Fibroblast of skin of left quadriceps (primary cell): ENCODE results near the gene KMT2D.
"Not testable (repeated sequence)": the region's sequence is repeated elsewhere in the genome, so short reads cannot be mapped to it uniquely, and the experiment has no call there.

Source experiments
- DNase-seq, 2 experiments: peaks; one replicate each; pipeline ENCODE4 v3.0.0-alpha.2; 2013; ENCODE audit warnings: low read depth in 2 of 2

The KMT2D gene

DNA sequence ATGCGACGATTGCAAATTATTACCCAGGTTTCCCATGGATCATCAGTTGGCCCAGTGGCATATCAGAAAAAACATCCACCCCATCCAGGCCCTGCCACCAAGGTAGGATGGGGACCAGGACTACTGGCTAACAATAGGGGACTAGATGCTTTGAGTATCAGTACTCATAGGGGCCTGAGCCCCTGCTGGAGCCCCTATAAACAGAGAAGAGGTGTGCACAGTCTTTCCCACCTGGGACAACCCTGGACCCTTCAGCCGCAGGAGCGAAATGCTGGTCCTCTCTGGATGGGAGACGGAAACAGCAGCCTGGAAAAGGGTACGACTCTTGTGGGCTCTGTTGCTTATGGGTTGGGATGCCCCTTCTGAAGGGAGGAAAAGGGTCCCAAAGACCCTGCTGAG lies 28.3 kb upstream of the KMT2D start:
- no peak for DNase-seq

DNA sequence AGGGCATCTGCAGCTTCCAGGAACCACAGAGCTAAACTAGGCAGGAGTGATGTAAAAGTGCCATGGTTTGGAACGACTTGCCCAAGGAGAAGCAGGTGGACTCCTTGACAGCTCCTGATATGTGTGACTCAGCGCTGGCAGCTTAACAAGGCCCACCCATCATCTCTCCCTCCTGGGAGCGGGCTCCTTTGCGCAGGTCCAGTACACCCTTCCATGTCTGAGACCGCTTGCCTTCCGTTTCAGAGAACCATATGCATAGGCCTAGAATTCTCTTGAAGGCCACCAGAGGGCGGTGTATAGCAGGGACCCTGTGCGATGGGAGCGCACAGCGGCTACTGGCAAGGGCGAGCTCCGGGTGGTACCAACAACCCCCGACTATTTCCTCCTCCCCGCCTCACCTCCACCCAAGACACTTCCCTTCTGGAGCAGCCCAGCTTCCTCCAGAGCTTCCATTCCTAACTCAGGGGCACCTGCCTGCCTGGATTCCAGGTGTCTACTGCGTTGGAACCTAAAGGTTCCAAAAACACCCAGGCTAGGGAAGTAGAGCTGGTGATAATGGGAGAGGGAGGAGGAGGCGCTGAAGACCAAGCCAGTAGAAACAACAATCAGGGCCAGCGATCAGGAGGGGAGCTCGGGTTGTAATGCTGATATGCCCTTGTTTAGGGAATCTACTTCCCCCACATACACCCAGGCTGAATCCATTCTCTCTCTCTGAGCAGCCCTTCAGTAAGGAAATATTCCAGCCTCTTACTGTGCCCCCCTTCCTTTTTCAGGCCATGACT lies 27.7 kb upstream of the KMT2D start:
- peak; percentile 67 to 68 for DNase-seq

DNA sequence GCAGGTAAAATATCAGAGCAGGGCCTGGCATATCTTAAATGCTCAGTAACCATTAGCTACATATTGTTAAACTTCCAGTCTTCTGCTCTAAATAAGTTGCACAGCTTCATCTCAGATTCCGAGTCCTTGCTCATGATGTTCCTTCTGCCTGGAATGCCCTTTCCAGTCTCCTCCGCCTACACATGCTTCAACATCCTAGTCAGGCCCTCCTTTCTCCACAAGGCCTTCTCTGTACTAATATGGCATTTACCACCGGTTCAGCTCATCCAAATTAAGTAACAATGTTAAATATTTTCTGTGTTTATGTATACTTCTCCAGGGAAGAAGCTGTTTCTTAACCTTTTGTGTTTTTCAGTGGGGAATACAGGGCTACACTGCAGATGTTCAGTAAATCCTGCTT lies 25.5 kb upstream of the KMT2D start:
- no peak for DNase-seq

DNA sequence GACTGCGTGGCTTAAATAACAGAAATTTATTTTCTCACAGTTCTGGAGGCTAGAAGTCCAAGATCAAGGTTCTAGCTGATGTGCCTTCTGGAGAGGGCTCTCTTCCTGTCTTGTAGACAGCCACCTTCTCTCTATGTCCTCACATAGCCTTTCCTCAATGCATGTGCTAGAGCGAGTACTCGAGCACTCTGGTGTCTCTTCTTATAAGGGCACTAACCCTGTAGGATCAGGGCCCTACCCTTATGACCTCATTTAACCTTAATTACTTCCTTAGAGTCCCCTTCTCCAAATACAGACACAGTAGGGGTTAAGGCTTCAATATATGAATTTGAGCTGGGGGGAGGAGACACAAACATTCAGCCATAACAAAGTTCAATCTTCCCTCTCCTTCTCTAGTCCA lies 23.8 kb upstream of the KMT2D start:
- DNase-seq, result no peak

DNA sequence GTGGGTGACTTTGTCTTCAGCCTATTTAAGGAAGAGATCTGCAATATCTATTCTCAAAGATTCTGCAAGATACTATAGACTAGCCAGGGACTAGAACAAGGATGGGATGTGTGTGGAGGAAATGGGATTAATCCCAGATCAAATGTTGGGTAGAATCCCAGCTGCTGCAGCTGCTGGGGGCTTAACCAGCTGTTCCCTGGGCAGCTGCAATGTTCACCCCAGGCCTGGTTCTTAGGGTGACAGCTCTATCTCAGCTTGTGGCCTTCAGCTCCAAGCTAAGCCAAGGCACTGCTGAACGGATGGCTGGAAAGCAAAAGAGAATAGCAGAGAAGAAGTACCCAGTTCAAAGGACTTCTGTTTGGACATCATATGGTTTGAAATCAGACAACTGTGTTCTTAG lies 19.2 kb upstream of the KMT2D start:
- no peak for DNase-seq

DNA sequence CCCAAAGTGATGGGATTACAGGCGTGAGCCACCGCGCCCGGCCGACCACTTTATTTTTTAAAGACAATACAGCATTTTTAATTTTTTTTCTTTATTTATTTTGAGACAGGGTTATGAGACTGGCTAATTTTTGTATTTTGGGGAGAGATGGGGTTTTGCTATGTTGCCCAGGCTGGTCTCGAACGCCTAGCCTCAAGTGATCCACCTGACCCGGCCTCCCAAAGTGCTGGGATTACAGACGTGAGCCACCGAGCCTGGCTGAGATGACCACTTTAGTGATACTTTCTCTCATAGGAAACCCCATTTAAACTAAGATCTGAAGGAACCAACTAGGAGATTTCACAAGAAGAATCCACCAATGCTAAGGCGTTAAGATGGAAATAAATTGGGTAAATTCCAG lies 10.4 kb upstream of the KMT2D start:
- DNase-seq, result no peak

DNA sequence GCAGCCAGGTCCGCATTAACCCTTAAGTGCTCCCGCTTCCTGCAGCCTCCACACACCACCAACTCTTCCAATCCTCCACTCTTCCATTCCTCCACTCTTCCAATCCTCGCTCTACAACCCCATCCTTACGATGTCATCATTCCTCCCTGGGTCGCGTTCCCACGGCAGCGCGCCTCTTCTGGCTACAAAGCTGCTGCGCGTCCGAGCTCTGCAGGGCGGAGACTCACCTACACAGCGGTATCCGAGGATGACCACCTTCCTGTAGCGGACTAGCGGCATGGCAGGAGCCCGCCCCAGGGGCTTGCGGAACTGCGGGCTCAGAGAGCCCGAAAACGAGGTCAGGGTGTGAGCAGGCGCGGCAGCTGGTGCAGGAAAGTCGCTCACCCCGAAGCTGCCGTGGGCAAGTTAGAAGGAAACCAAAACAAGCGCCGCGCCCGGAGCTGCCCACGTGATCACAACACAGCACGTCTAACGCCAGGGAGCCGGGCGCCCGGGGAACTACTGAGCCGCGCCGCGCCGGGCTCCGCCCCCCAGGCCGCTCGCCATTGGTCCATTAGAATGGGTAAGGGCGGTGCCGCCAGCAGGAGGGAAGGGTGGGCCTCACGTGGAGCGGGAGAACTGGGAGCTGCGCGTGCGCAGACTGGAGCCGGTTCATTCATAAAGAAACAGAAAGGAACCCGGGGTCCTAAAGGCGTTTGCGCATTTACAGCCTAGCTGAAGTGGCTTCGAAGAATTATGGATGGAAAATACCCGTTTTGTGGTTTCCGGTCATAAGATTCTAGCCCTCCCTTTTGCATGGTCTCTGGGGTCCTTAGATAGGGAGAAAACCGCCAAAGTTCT lies 9.1 kb upstream of the KMT2D start, which contains the start of gene RHEBL1:
TSS of gene RHEBL1 (minus strand) at position 473 of the 840 bp plus-strand sequence. CDS start at position 279, 194 bp downstream.
- DNase-seq, result peak; percentile 91 to 92

DNA sequence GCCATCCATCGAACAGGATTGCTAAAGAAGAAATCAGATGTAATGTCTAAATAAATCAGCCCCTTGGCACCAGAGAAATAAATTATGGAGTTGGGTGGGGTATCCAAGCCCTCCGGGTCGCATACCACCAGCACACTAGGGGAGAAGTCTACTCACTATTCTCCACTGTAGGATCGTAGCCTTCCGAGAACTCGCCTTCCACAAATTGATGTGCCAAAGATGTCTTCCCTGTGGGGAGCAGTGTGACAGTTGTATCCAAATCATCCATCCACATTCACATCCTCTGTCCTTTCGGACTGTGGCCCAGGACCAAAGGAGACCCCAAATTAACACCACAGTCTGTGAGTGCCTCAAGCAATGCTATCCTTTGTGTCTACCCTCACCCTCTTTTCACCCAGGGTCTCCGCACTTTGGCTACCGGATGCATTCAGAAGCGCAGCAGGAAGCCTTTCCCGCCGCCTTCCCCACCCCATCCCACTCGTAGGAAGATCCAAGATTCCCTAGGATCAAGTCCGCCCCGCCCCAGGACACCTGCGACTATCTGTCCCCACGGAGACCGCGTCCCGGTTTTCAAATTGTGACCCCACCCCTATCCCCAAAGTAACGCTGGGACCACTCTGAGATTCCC lies 8.4 kb upstream of the KMT2D start:
- DNase-seq, result no peak

DNA sequence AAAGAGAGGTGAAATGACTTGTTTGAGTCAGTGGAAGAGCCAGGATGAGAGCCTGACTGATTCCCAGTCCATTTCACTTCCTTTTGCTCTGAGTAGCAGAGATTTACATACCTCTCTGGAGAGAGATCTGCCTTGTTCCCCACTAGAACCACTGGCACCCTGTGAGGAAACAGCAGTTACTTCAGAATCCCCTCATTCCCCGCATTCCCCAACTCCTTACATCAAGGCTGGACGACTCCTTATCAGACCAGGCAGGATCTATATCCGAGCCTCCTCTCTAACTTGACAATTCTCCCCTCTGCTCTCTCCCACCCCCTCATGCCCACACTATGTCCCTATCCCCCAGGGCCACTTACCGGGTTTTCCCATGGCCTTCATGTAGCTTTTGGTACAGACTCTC lies 5.5 kb upstream of the KMT2D start:
- no peak for DNase-seq

DNA sequence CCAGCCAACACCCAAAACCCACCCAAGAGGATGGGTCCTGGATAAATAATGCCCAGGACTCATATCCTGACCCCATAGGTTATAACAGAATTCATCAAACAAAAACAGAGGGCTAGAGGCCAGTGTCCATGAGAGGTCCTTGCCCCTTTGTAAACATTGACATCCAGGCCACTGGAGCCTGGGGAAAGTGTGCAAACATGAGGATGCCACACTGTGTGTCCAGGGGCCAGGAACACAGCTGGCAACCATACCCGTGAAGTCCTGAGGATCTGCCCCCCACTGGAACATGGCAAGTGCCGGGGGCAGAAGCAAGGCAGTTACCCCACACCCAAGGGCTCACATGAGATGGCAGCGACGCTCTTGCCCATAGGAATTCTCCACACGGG lies 4.2 kb upstream of the KMT2D start:
- DNase-seq, result no peak

DNA sequence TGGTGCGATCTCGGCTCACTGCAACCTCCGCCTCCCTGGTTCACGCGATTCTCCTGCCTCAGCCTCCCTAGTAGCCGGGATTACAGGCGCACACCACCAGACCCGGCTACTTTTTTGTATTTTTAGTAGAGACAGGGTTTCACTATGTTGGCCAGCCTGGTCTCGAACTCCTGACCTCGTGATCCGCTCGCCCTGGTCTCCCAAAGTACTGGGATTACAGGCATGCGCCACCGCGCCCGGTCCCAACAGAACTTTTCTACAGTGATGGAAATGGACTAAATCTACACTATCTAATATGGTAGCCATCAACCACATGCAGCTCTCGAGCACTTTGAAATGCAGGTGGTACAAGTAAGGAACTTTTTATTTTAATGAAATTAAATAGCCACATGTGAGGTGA lies 1.3 kb upstream of the KMT2D start:
- not testable (repeated sequence) for DNase-seq

DNA sequence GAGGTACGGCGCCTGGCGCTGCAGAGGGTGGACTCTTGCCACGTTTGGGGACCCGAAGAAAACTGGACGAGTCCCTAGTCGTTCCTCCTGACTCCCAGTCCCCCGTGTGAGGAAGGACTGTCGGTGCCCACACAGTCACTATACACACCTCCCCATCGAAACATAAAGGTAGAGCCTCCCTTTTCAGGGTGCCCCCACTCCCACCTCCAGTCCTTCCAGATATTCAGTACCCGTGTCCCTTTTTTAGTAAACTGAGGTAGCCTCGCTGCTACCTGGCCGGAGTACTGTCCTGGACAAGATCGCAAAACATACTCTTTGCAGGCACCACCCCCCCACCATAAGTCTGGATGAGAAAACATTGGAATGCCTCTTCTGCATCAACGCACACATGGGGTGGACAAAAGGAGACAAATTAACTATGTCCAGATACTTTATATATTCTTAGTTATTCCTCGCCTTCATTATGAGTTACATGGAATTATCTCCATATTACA lies 610 bp upstream of the KMT2D start:
- no peak for DNase-seq

DNA sequence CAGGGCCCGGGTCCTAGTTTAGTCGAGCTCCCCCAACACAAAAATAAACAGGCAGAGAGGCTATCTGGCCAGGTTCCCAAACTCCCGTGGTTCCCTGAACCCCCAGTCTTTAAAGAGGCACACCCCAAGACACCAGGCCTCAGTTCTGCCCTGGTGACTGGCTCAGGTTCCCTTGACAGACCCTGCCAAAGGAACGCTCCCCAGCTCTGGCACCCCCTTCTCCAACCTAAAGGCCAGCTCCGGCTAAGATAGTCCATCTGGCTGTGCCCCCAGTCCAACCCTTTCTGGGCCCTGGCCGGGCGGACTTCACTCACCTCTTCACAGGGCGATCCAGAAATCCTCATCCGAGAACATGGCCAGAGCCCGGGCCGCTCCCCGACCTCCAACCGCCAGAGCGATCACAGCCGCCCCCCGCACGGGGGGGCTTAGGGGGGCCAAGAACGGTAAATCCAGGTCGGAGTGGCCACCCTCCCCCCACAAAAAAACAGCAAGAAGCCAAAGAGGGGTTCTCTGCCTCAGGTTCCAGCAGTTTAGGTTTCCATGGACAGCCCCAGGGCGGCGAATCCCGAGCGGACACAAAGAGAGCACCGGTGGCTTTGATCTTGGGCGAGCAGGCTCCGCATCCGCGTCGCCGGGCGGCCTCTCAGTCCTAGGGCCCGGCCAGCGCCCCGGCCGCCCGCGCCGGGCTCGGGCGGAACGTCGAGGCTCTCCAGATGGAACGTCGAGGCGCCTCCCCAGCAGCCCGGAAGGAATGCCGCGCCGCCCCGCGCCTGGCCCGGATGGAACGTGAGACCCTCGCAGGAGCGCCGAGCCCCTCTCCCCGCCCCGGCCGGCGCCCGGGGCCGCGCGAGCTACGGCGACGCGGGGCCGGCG lies 1.1 kb downstream of the KMT2D start:
- DNase-seq, result no peak

DNA sequence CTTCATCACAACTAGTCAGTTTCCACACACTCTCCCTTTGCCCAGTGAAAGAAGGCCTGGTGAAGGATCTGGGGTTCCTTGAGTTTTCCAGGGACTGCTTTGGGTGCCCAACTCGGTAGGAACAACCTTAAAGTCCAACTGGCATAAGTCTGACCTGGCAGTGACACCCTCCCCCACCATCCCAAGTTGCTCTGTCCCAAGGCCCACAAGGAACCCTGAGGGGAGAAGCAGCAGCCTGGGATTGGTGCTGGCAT lies 1.6 kb downstream of the KMT2D start:
- no peak for DNase-seq

DNA sequence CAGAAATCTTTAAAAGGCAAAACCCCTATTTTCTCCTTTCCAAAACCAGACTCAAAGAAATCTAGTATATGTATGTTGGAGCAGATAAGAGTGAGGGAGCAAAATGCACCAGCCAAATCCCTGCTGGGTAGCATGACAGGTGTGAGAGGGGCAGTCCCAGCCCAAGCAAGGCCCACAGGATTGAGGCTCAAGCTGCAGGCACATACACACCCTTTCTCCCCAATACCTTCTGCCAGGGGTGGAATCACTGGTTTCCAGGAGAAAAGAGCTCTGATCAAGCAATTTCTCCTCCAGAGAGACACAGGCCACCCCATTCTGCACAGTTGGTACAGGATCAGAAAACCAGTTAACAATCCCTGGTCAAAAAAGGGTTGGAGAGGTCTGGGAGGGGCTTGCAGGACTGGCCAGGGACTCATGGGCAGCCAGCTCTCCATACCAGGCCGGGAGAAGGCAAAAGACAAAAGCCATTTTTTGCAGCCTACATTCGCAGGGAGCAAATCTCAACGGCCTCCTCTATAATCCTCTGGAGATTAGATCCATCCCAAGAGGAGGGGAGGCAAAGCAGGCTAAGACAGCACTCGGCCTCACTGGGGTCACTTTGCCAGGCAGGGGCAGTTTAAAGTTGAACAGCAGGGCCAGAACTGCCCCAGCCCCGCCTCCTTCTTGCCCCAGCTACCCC lies 2.1 kb downstream of the KMT2D start:
- no peak for DNase-seq

DNA sequence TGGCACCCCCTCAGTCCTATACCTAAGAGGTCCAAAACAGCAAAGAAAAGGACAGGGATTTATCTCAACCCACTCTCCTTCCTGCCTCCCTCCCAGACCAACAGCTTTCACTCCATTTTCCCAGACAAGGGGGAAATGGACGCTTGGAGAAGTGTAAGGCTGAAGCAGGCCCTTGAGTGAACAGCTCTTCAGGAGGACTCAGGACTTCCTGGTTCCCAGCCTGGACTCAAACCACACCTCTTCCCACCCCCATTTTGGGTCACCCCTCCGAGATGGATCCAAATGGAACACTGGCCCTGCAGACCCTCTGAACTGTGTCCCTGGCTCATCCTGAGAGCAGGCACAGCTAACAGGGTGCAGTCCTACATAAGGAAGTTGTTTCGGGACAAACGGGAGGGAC lies 2.7 kb downstream of the KMT2D start:
- DNase-seq, result no peak

DNA sequence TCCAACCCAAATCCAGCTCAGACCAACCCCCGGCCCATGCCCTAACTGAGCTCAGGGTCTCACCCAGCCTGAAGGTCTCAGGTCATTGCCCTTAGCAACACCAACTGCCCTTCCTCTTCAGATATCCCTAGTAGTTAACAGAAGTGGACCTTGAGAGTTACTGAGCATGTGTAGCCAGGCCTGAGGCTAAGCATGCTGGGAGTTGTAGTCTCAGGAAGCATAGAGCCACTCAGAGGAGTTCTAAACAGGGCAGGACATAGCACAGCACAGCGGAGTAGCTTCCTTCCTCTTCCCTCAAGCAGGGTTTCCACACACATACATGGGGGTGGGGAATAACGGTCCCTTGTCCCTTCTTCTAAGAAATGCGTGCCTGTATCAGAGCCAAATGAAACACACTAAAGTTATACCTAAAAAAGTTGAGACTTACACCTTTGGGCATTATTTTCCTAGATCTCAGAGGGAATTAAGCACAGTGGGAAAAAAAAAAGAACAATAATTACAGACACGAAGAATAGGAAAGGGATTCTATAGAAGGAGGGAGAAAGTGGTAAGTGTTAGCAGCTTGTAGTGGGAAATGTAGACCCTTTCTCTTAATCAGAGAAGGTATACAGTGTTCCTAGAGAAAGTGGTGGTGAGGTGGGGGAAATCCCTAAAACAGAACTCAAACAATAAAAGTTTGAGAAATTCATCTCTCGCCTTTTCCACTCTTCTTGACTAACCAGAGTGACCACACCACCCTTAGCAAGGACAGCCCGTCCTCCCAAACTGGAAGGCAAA lies 4.4 kb downstream of the KMT2D start:
- peak; percentile 30 to 35 for DNase-seq

DNA sequence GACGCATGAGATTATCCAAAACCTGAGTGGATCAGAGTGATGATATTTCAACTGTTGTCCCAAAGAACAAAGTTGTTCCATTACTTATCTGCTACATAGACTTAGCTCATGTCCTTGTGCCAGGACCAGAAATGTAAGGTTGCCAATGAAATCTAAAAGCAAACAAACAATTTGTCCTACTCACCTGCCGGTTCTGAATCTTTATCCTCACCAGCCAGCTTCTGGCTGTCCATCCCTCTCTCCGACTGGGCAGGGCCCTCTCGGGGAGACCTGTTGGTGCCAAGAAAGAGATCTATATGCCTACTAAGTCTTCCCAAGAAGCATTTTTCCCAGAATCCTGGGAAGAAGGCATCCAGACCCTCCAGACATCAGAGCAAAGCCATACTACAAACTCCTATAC lies 5.5 kb downstream of the KMT2D start:
- no peak for DNase-seq

DNA sequence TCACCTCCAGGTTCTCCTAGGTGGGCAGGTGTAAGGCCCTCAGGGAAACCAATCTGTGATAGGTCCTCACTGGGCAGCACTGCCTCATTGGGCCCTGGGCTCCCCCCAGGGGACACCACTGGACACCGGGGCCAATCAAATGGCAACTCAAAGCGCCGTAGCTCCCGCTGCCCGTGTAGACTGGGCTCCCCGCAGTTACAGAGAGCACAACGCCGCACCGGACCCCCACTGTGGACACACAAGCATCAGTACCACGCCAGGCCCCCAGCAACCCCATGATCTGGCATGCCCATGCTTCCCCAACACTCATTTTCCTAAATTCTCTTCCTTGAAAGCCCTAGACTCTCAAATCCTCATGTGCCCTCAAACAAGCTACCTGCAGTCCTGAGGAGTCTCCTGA lies 6.1 kb downstream of the KMT2D start:
- DNase-seq, result no peak

DNA sequence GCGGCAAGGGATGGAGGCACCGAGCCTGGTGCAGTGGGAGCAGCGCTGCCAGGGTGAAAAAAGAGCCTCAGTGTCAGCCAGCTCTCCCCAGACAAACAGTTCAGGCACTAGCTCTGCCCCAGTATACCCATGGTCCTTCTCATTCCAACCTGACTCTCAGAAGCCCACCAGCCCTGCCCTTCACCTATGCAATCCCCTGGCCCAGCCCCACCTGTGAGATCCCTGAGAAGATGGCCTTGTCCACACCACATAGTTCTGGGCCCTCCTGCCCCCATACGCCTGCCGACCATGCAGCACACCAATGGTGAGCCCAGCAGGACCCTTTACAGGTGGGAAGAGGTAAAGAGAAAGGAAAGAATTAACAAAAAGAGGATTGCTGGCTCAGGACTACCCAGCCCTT lies 6.5 kb downstream of the KMT2D start:
- no peak for DNase-seq
